ENCODE measurements around the gene TANC1. TPM values are rescaled to one million over a fixed set of nuclear protein-coding genes. Genes with fewer than 3 reads are reported as not detected.
A peak's percentile ranks its signal among the peaks of the same experiment; 100 is the strongest.

The TANC1 gene
- total RNA-seq, 2 experiments from 2014 or later: 0.41 to 0.47 TPM

DNA sequence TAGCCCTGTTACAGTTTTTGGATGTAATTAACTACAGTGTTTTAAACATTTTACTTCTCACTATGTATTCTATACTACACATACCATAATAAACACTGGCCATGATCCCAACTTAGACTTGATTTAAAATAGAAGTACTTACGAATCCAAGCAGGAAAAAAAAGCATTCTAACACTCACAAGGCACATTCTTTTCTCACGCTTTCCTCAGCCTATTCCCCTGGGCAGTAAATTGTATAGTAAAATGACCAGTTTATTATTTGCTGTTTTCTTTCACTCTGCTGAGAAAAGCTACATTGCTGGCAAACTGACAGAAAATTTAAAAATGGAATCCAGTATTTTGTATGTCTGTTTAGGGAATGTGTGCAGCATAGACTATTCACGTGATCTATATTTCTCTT lies 2.8 kb upstream of the TANC1 start:
- Histone ChIP-seq H3K4me3 (ENCODE audit: low read length) (no peak overlapping the region), H3K9me3 (ENCODE audit: control insufficient read depth in 1 of 2, insufficient read depth in 1 of 2, low read length in 2 of 2) (no peaks in the 10 kb centered on the region), H3K27ac (ENCODE audit: low read depth in 1 of 2, low read length in 2 of 2) (no peak overlapping the region), H3K36me3 (ENCODE audit: insufficient read depth, low read length) (no peaks in the 10 kb centered on the region), H3K27me3 (ENCODE audit: control insufficient read depth in 1 of 2, insufficient read depth in 2 of 2, low read length in 2 of 2) (peaks cover 20 to 34% of the 10 kb centered on the region in 2 experiments), H3K4me1 (ENCODE audit: insufficient read depth, low read length) (peaks cover 23% of the 10 kb centered on the region)
- peaks cover 15% of the 10 kb centered on the region for H3K4me1 Mint-ChIP-seq (ENCODE audit: low read depth)
- TF ChIP-seq, protein P1, sequence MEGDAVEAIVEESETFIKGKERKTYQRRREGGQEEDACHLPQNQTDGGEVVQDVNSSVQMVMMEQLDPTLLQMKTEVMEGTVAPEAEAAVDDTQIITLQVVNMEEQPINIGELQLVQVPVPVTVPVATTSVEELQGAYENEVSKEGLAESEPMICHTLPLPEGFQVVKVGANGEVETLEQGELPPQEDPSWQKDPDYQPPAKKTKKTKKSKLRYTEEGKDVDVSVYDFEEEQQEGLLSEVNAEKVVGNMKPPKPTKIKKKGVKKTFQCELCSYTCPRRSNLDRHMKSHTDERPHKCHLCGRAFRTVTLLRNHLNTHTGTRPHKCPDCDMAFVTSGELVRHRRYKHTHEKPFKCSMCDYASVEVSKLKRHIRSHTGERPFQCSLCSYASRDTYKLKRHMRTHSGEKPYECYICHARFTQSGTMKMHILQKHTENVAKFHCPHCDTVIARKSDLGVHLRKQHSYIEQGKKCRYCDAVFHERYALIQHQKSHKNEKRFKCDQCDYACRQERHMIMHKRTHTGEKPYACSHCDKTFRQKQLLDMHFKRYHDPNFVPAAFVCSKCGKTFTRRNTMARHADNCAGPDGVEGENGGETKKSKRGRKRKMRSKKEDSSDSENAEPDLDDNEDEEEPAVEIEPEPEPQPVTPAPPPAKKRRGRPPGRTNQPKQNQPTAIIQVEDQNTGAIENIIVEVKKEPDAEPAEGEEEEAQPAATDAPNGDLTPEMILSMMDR (IDR thresholded peaks at IDR 0.05): no peak
- intact Hi-C loops (cut with DNase I, micrococcal nuclease): no loop called here
- no peak overlapping the region for H3K4me3 Mint-ChIP-seq
- no peak overlapping the region for H3K27ac Mint-ChIP-seq
- CTCF ChIA-PET: interaction anchor here (0.6 to 0.7 kb wide), 2 partner anchors 46 to 153 kb away, joined by 3 to 4 read pairs; no protein-coding TSS in a partner anchor
- H3K27me3 Mint-ChIP-seq: peaks cover 29% of the 10 kb centered on the region
- DNase-seq: no peak
- H3K36me3 Mint-ChIP-seq (ENCODE audit: low read depth): no peaks in the 10 kb centered on the region
- ATAC-seq (ENCODE audit: poor library complexity): no peak
- no peaks in the 10 kb centered on the region for H3K9me3 Mint-ChIP-seq
- POLR2A ChIA-PET: no interaction called here

DNA sequence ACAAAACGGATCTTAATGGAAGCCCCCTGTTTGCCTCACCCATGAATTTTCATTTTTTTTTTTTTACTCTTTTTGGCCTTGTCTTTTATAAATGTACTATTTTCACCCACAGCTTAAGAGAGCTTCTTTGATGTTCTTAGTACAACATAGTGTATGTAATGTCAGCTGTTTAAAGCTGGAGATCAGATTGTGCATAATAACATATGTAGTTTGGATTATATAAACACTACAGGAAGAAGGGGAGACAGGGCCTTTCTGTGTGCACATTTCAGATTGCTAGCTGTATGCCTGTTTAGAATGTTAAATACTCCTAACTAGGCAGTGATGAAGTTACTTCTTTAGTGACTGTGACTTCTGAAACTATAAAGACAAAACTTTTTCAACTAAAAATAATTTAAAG lies 2.1 kb upstream of the TANC1 start:
- peaks cover 20 to 40% of the 10 kb centered on the region in 2 experiments for H3K27me3 ChIP-seq (ENCODE audit: control insufficient read depth in 1 of 2, insufficient read depth in 2 of 2, low read length in 2 of 2)
- H3K36me3 ChIP-seq (ENCODE audit: insufficient read depth, low read length): no peaks in the 10 kb centered on the region
- ChIA-PET POLR2A (no interaction called here), CTCF (interaction anchor here (0.6 to 0.7 kb wide), 2 partner anchors 45 to 154 kb away, joined by 3 to 4 read pairs; no protein-coding TSS in a partner anchor)
- Mint-ChIP-seq H3K4me3 (no peak overlapping the region), H3K4me1 (ENCODE audit: low read depth) (peaks cover 16% of the 10 kb centered on the region), H3K27ac (no peak overlapping the region), H3K36me3 (ENCODE audit: low read depth) (no peaks in the 10 kb centered on the region), H3K27me3 (peaks cover 36% of the 10 kb centered on the region), H3K9me3 (no peaks in the 10 kb centered on the region)
- DNase-seq (no peak), ATAC-seq (ENCODE audit: poor library complexity) (no peak)
- no peaks in the 10 kb centered on the region for H3K9me3 ChIP-seq (ENCODE audit: control insufficient read depth in 1 of 2, insufficient read depth in 1 of 2, low read length in 2 of 2)
- TF ChIP-seq, protein P1 (IDR thresholded peaks at IDR 0.05): no peak
- no peak overlapping the region for H3K4me3 ChIP-seq (ENCODE audit: low read length)
- peaks cover 23% of the 10 kb centered on the region for H3K4me1 ChIP-seq (ENCODE audit: insufficient read depth, low read length)
- intact Hi-C loops (cut with DNase I, micrococcal nuclease): no loop called here
- H3K27ac ChIP-seq (ENCODE audit: low read depth in 1 of 2, low read length in 2 of 2): no peak overlapping the region

GRCh38 chr2:158967114-158967730 lies 1.2 kb upstream of the TANC1 start:
- Mint-ChIP-seq H3K4me3 (peak overlapping the region; percentile 53), H3K9me3 (no peaks in the 10 kb centered on the region), H3K4me1 (ENCODE audit: low read depth) (peaks cover 16% of the 10 kb centered on the region), H3K27ac (no peak overlapping the region), H3K27me3 (peaks cover 45% of the 10 kb centered on the region), H3K36me3 (ENCODE audit: low read depth) (no peaks in the 10 kb centered on the region)
- ChIA-PET CTCF (no interaction called here), POLR2A (no interaction called here)
- Histone ChIP-seq H3K9me3 (ENCODE audit: control insufficient read depth in 1 of 2, insufficient read depth in 1 of 2, low read length in 2 of 2) (no peaks in the 10 kb centered on the region), H3K36me3 (ENCODE audit: insufficient read depth, low read length) (no peaks in the 10 kb centered on the region), H3K4me1 (ENCODE audit: insufficient read depth, low read length) (peaks cover 23% of the 10 kb centered on the region), H3K27me3 (ENCODE audit: control insufficient read depth in 1 of 2, insufficient read depth in 2 of 2, low read length in 2 of 2) (peaks cover 20 to 44% of the 10 kb centered on the region in 2 experiments), H3K27ac (ENCODE audit: low read depth in 1 of 2, low read length in 2 of 2) (no peak overlapping the region), H3K4me3 (ENCODE audit: low read length) (no peak overlapping the region)
- intact Hi-C loops (cut with DNase I, micrococcal nuclease): no loop called here
- TF ChIP-seq, protein P1 (IDR thresholded peaks at IDR 0.05): no peak
- no peak for ATAC-seq (ENCODE audit: poor library complexity)
- DNase-seq: no peak

Measured in CD4-positive, alpha-beta T cell (primary cell).